ENCODE measurements around the gene CLEC4C. TPM values are rescaled to one million over a fixed set of nuclear protein-coding genes. Genes with fewer than 3 reads are reported as not detected.
"Not testable (repeated sequence)": the region's sequence is repeated elsewhere in the genome, so short reads cannot be mapped to it uniquely, and the experiment has no call there.

The CLEC4C gene
- total and polyA plus RNA-seq, 7 donors = not detected

GRCh38 chr12:7784701-7785100 lies 37.5 kb upstream of the CLEC4C start:
- Histone ChIP-seq H3K4me1 (no peaks in the 10 kb centered on the region), H3K36me3 (ENCODE audit: insufficient read depth in 1 of 2, low read depth in 1 of 2) (no peaks in the 10 kb centered on the region), H3K9me3 (no peaks in the 10 kb centered on the region), H3K27ac (no peak overlapping the region), H3K4me3 (no peak overlapping the region), H3K27me3 (ENCODE audit: insufficient read depth in 3 of 3, low read length in 2 of 3) (peaks cover 0 to 4% (median 0%) of the 10 kb centered on the region in 3 donors)
- intact Hi-C loops (cut with DNase I) = no loop called here
- DNase-seq (no peak), ATAC-seq (no peak)
- 19 to 25% (median 22%) methylated on average over 2 of the region's 2 CpGs for WGBS, 3 donors
- TF ChIP-seq CTCF (IDR thresholded peaks at IDR 0.05) = no peak

- DNase-seq; ATAC-seq; H3K4me3 ChIP-seq; H3K9me3 ChIP-seq; intact Hi-C loops (cut with DNase I); H3K36me3 ChIP-seq (ENCODE audit: insufficient read depth in 1 of 2, low read depth in 1 of 2); H3K27me3 ChIP-seq (ENCODE audit: insufficient read depth in 3 of 3, low read length in 2 of 3); H3K27ac ChIP-seq; H3K4me1 ChIP-seq: not testable (repeated sequence)
- WGBS, 3 donors = 80 to 86% (median 80%) methylated on average over 9 of the region's 9 CpGs
Observed at GRCh38 chr12:7783433-7783832, 36.3 kb upstream of the CLEC4C start.

GRCh38 chr12:7782055-7782454 lies 34.9 kb upstream of the CLEC4C start:
- DNase-seq (no peak), ATAC-seq (no peak)
- TF ChIP-seq CTCF (IDR thresholded peaks at IDR 0.05) = no peak
- no peaks in the 10 kb centered on the region for H3K36me3 ChIP-seq (ENCODE audit: insufficient read depth in 1 of 2, low read depth in 1 of 2)
- no peak overlapping the region for H3K4me3 ChIP-seq
- H3K27ac ChIP-seq = no peak overlapping the region
- no peaks in the 10 kb centered on the region for H3K4me1 ChIP-seq
- WGBS, 3 donors = 86 to 90% (median 90%) methylated on average over 6 of the region's 6 CpGs
- intact Hi-C loops (cut with DNase I) = no loop called here
- H3K9me3 ChIP-seq = no peaks in the 10 kb centered on the region
- no peaks in the 10 kb centered on the region for H3K27me3 ChIP-seq (ENCODE audit: insufficient read depth in 3 of 3, low read length in 2 of 3)

- Histone ChIP-seq H3K27ac (no peak overlapping the region), H3K9me3 (no peaks in the 10 kb centered on the region), H3K36me3 (ENCODE audit: insufficient read depth in 1 of 2, low read depth in 1 of 2) (no peaks in the 10 kb centered on the region), H3K4me1 (no peaks in the 10 kb centered on the region), H3K27me3 (ENCODE audit: insufficient read depth in 3 of 3, low read length in 2 of 3) (no peaks in the 10 kb centered on the region), H3K4me3 (no peak overlapping the region)
- WGBS, 3 donors = 67 to 84% (median 83%) methylated on average over 3 of the region's 3 CpGs
- intact Hi-C loops (cut with DNase I) = no loop called here
- no peak for DNase-seq
- TF ChIP-seq CTCF (IDR thresholded peaks at IDR 0.05) = no peak
- no peak for ATAC-seq
Observed at GRCh38 chr12:7781274-7781673, 34.1 kb upstream of the CLEC4C start.

- intact Hi-C loops (cut with DNase I) = no loop called here
- no peak overlapping the region for H3K4me3 ChIP-seq
- ATAC-seq (no peak), DNase-seq (no peak)
- H3K36me3 ChIP-seq (ENCODE audit: insufficient read depth in 1 of 2, low read depth in 1 of 2) = no peaks in the 10 kb centered on the region
- no peaks in the 10 kb centered on the region for H3K9me3 ChIP-seq
- no peak for TF ChIP-seq CTCF (IDR thresholded peaks at IDR 0.05)
- no peak overlapping the region for H3K27ac ChIP-seq
- no peaks in the 10 kb centered on the region for H3K27me3 ChIP-seq (ENCODE audit: insufficient read depth in 3 of 3, low read length in 2 of 3)
- 36 to 49% (median 46%) methylated on average over 3 of the region's 3 CpGs for WGBS, 3 donors
- H3K4me1 ChIP-seq = no peaks in the 10 kb centered on the region
Observed at GRCh38 chr12:7769999-7770398, 22.8 kb upstream of the CLEC4C start.

Data from psoas muscle (tissue), 8 donors.